MM.1S (cell line): ENCODE data around the gene ZNF692.

Experiments
- DNase-seq: peaks from one replicate; pipeline ENCODE4 v3.0.0-alpha.2; 2015
- H2AFZ ChIP-seq: fragments of 300-600 bp; sonication (generic); 2 replicates; pipeline ENCODE4 v1.6.0; 2016; ENCODE audit warnings: antibody characterized with exemption, low read length
- H3F3A ChIP-seq: fragments of 300-600 bp; sonication (generic); 2 replicates; pipeline ENCODE4 v1.6.1; 2016; ENCODE audit warnings: mild to moderate bottlenecking, antibody characterized with exemption, low read length, moderate library complexity, mixed read lengths; ENCODE audit not compliant: insufficient read depth
- H3K27ac ChIP-seq: fragments of 300-600 bp; sonication (generic); 2 replicates; pipeline ENCODE4 v1.5.1; 2016; ENCODE audit warnings: mild to moderate bottlenecking, low read length
- H3K27me3 ChIP-seq: fragments of 300-600 bp; sonication (generic); replicated peaks from 2 replicates; pipeline ENCODE4 v1.6.0; 2016; ENCODE audit warnings: low read length; ENCODE audit not compliant: insufficient read depth
- H3K36me3 ChIP-seq: fragments of 300-600 bp; sonication (generic); replicated peaks from 2 replicates; pipeline ENCODE4 v1.6.1; 2016; ENCODE audit warnings: mild to moderate bottlenecking, low read length, mixed read lengths; ENCODE audit not compliant: insufficient read depth
- H3K4me1 ChIP-seq: fragments of 300-600 bp; sonication (generic); 2 replicates; pipeline ENCODE4 v1.6.1; 2016; ENCODE audit warnings: low read length, mixed read lengths
- H3K4me2 ChIP-seq: fragments of 300-600 bp; sonication (generic); 2 replicates; pipeline ENCODE4 v1.6.0; 2016; ENCODE audit warnings: low read depth, low read length
- H3K4me3 ChIP-seq: fragments of 300-600 bp; sonication (generic); 2 replicates; pipeline ENCODE4 v1.5.1; 2016; ENCODE audit warnings: low read length, mixed read lengths
- H3K79me2 ChIP-seq: fragments of 300-600 bp; sonication (generic); 2 replicates; pipeline ENCODE4 v1.6.1; 2016; ENCODE audit warnings: mixed run types, low read length, mixed read lengths
- H3K9ac ChIP-seq: fragments of 300-600 bp; sonication (generic); 2 replicates; pipeline ENCODE4 v1.6.1; 2016; ENCODE audit warnings: low read length, mixed read lengths
- H3K9me2 ChIP-seq: fragments of 300-600 bp; sonication (generic); replicated peaks from 2 replicates; pipeline ENCODE4 v1.6.1; 2016; ENCODE audit warnings: mild to moderate bottlenecking, low read length, mixed read lengths; ENCODE audit not compliant: insufficient read depth
- H3K9me3 ChIP-seq: fragments of 300-600 bp; sonication (generic); replicated peaks from 2 replicates; pipeline ENCODE4 v1.6.1; 2016; ENCODE audit warnings: mild to moderate bottlenecking, low read length, mixed read lengths; ENCODE audit not compliant: insufficient read depth
- H4K20me1 ChIP-seq: fragments of 300-600 bp; sonication (generic); 2 replicates; pipeline ENCODE4 v1.6.1; 2016; ENCODE audit warnings: mild to moderate bottlenecking, low read length, moderate library complexity, mixed read lengths; ENCODE audit not compliant: insufficient read depth
- CTCF ChIP-seq: fragments of 300-600 bp; sonication (generic); IDR thresholded peaks from 2 replicates; pipeline ENCODE4 v1.5.1; 2016; ENCODE audit warnings: antibody characterized with exemption, low read length, mixed read lengths
- EZH2 ChIP-seq: fragments of 300-600 bp; sonication (generic); optimal IDR thresholded peaks from 2 replicates; pipeline ENCODE3; 2017; ENCODE audit warnings: low read depth, mild to moderate bottlenecking, antibody characterized with exemption, low read length, mixed read lengths
- EZH2phosphoT487 ChIP-seq: fragments of 300-600 bp; sonication (generic); IDR thresholded peaks from 2 replicates; pipeline ENCODE4 v1.6.1; 2018; ENCODE audit warnings: antibody characterized with exemption, low read length

ZNF692 gene

GRCh38 chr1:248897412-248898337 lies 38.8 kb upstream of the ZNF692 start:
- no peaks in the 10 kb centered on the region for H3K9me3 ChIP-seq
- no peaks in the 10 kb centered on the region for H3K79me2 ChIP-seq
- TF ChIP-seq EZH2 = no peak
- no peak for TF ChIP-seq EZH2phosphoT487
- no peak for TF ChIP-seq CTCF
- no peak overlapping the region for H3K4me2 ChIP-seq
- H3F3A ChIP-seq = no peaks in the 10 kb centered on the region
- no peak overlapping the region for H3K9ac ChIP-seq
- H3K9me2 ChIP-seq = no peaks in the 10 kb centered on the region
- no peak for DNase-seq
- no peak overlapping the region for H3K4me3 ChIP-seq
- no peaks in the 10 kb centered on the region for H3K4me1 ChIP-seq
- no peaks in the 10 kb centered on the region for H3K27me3 ChIP-seq
- H3K27ac ChIP-seq = no peak overlapping the region
- no peak overlapping the region for H2AFZ ChIP-seq
- H3K36me3 ChIP-seq = no peaks in the 10 kb centered on the region
- no peaks in the 10 kb centered on the region for H4K20me1 ChIP-seq

GRCh38 chr1:248894837-248895236 lies 36.0 kb upstream of the ZNF692 start:
- Histone ChIP-seq H3K4me3 (no peak overlapping the region), H3K36me3 (no peaks in the 10 kb centered on the region), H3K27ac (no peak overlapping the region), H4K20me1 (no peaks in the 10 kb centered on the region), H3F3A (no peaks in the 10 kb centered on the region), H3K4me2 (no peak overlapping the region), H3K27me3 (no peaks in the 10 kb centered on the region), H3K79me2 (no peaks in the 10 kb centered on the region), H3K9ac (no peak overlapping the region), H2AFZ (no peak overlapping the region), H3K9me3 (no peaks in the 10 kb centered on the region), H3K4me1 (no peaks in the 10 kb centered on the region), H3K9me2 (no peaks in the 10 kb centered on the region)
- TF ChIP-seq EZH2 = no peak
- no peak for TF ChIP-seq CTCF
- TF ChIP-seq EZH2phosphoT487 = no peak
- no peak for DNase-seq

- Histone ChIP-seq H3F3A (no peaks in the 10 kb centered on the region), H3K4me1 (no peaks in the 10 kb centered on the region), H4K20me1 (no peaks in the 10 kb centered on the region), H3K27me3 (no peaks in the 10 kb centered on the region), H3K4me2 (no peak overlapping the region), H3K9me2 (no peaks in the 10 kb centered on the region), H3K9me3 (no peaks in the 10 kb centered on the region), H3K36me3 (no peaks in the 10 kb centered on the region), H3K27ac (no peak overlapping the region), H3K4me3 (no peak overlapping the region), H3K79me2 (no peaks in the 10 kb centered on the region), H3K9ac (no peak overlapping the region), H2AFZ (no peak overlapping the region)
- no peak for TF ChIP-seq CTCF
- no peak for TF ChIP-seq EZH2phosphoT487
- TF ChIP-seq EZH2 = no peak
- DNase-seq = no peak
These were observed 33.7 kb upstream of the ZNF692 start for GRCh38 chr1:248892590-248892989.
